ENCODE results near the gene SRSF9.

The SRSF9 gene

DNA sequence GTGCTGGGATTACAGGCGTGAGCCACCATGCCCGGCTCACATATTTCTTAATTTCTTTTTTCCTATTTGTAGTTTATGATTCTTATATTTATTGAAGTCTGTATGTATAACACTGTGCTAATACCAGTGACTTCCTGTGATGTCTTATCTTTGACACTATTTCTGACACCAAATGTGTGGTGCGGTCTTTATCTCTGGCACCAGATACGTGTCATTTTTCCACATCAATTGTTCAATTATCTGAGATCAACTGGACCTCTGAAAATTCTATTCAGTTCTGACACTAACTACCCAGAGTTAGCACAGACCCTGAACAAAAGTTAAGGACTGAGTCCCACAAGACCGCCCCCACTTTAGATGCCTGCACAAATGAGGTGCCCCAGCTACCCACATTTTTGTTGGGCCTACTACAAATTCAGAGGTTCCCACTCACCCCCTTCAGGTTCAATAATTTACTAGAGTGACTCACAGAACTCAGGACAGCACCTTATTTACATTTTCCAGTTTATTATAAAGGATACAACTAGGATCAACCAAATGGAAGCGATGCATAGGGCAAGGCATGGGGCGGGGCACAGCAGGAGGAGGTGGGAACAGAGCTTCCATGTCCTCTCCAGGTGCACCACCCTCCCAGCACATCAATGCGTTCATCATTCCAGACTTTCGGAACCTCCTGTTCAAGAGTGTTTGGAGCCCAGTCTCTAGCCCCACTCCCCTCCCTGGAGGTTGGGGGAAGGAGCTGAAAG is 11.6 kb upstream of the SRSF9 start:
- no peak for DNase-seq (ENCODE audit: low spot score)

- DNase-seq (ENCODE audit: low spot score) = no peak
Observed at GRCh38 chr12:120480211-120480610, 10.7 kb upstream of the SRSF9 start.

- DNase-seq (ENCODE audit: low spot score) = no peak
Observed at GRCh38 chr12:120479458-120479857, 9.9 kb upstream of the SRSF9 start.

- DNase-seq (ENCODE audit: low spot score) = no peak
Observed at GRCh38 chr12:120475643-120476042, 6.1 kb upstream of the SRSF9 start.

DNA sequence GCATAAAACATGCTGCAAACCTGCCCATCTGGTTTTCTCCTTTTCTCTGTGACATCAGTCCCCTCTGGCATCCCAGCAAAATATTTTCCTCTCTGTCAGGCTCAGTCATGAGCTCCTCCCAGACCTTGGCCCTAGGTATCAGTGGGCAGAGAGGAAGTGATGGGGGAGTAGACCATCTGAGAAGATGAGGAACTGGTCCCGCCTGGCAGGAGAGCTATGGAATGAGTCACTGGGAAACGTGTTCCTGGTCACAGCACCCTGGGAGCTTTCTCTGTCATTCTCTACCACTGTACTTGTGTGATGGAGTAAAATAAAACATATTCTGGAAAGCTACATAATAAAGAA is 5.0 kb upstream of the SRSF9 start:
- DNase-seq (ENCODE audit: low spot score) = peak; percentile 81

DNA sequence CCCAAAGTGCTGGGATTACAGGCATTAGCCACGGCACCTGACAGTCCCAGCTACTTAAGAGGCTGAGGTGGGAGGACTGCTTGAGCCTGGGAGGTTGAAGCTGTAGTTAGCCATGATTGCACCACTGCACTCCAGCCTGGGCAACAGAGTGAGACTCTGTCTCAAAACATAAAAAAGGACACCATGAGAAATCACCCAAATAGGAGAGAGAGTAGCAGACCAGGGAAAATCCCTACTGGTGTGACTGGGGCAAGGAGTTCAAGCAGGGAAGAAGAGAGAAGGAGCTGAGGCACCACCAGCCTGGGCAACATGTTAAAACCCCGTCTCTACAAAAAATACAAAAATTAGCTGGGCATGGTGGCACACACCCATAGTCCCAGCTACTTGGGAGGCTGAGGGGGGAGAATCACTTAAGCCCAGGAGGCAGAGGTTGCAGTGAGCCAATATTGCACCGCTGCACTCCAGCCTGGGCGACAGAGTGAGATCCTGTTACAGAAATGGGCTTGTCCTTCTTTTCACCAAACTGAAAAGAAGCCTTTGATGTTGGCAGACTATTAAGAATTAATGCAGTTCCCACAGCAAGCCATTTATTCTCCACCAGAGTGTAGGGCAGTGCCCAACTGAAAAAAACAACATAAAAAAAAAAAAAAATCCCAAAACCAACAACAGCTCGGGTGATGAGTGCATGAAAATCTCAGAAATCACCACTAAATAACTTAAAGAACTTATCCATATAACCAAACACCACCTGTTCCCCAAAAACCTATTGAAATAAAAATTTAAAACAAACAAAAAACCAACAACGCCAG is 4.5 kb upstream of the SRSF9 start:
- DNase-seq (ENCODE audit: low spot score) = no peak

GRCh38 chr12:120472521-120472920 is 3.0 kb upstream of the SRSF9 start:
- DNase-seq (ENCODE audit: low spot score) = no peak

DNA sequence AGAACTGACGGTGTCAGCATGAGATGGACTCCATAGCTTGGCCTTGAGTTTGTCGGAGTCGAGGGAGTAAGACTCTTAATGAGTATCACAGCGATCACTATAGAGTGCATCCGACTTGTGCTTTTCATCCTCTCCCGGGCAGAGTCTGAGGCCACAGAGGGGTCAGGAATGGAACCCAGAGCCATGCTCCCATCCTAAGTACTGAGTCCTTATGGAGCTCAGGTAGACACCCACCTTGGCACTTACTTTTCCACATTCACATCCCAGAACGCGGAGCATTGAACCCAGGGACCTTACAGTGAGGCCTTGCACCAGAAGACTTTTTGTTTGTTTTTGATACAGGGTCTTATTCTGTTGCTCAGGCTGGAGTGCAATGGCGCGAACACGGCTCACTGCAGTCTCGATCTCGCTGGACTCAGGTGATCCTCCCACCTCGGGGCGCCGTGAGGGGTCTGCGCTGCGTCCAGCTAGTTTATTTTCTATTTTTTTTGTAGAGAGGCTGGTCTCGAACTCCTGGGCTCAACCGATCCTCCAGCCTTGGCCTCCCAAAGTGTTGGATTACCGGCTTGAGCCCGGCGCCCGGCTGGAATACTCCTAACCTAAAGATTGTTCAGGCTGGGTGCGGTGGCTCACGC is 719 bp upstream of the SRSF9 start:
- peak; percentile 61 for DNase-seq (ENCODE audit: low spot score)

GRCh38 chr12:120468821-120469449 is 613 bp downstream of the SRSF9 start:
- DNase-seq (ENCODE audit: low spot score) = no peak

DNA sequence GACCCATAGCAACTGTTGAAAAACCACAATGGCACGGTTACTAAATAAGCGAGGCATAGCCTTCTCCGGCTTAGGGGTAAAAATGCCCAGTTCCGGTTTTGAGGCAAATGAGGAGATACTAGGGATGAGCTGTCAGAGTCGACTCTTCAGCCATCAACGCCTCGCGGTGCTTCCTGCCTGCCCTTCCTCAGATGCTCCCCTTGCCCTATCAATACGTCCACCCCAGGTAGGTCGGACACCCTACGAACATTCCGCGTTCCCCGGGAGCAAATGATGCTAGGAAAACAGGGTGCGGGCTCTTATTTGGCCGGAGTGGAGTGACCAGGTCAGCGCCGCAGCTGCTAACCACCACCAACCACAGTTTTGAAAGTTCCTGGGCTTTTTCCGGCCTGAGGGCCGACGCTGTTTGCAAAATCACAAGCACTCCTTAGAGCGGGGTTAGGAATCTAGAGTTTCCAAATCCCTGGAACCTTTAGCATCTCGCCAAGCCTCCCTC is 1.2 kb downstream of the SRSF9 start:
- peak; percentile 64 for DNase-seq (ENCODE audit: low spot score)

- DNase-seq (ENCODE audit: low spot score) = no peak
Observed at GRCh38 chr12:120467439-120467838, 2.1 kb downstream of the SRSF9 start.

GRCh38 chr12:120466560-120467315 is 2.8 kb downstream of the SRSF9 start:
- DNase-seq (ENCODE audit: low spot score) = peak; percentile 71

- DNase-seq (ENCODE audit: low spot score) = no peak
Observed at GRCh38 chr12:120465756-120466155, 3.8 kb downstream of the SRSF9 start.

GRCh38 chr12:120463712-120464111 is 5.8 kb downstream of the SRSF9 start:
- no peak for DNase-seq (ENCODE audit: low spot score)

- no peak for DNase-seq (ENCODE audit: low spot score)
Observed at GRCh38 chr12:120462099-120462640, 7.4 kb downstream of the SRSF9 start.

DNA sequence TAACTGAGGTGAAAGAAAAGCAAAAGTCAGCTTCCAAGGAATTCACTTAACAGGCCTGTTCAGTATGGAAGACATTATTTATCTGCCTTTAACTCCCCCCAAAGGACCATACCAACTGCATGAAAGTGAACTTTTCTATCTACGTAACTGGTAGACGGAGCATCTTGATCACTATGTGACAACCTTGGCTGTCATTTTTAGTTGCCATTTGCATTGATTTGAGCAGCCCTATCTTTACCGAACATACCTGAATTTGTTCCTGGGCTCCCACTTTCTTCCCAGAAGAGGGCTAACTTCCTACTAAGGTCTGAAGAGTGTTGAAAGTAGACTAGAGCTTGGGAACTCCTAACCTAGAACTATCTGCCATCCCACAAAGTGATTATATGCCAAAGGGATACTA is 9.4 kb downstream of the SRSF9 start:
- DNase-seq (ENCODE audit: low spot score) = no peak

- no peak for DNase-seq (ENCODE audit: low spot score)
Observed at GRCh38 chr12:120457133-120457532, 12.4 kb downstream of the SRSF9 start.

DNA sequence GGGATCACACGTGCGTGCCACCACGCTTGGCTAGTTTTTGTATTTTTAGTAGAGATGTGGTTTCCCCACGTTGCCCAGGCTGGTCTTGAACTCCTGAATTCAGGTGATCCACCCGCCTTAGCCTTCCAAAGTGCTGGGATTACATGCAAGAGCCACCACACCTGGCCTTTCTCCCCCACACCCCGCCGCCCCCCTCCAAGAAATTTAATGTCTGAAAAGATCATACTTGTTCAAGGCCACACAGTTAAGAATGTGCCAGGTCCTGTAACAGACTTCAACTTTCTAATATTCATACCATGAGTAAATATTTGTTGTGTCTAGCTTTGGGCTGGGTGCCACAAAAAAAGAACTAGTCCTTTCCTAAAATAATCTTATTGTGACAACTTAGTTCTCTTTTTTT is 14.2 kb downstream of the SRSF9 start:
- DNase-seq (ENCODE audit: low spot score) = no peak

GRCh38 chr12:120453977-120454376 is 15.6 kb downstream of the SRSF9 start:
- peak; percentile 84 for DNase-seq (ENCODE audit: low spot score)

DNA sequence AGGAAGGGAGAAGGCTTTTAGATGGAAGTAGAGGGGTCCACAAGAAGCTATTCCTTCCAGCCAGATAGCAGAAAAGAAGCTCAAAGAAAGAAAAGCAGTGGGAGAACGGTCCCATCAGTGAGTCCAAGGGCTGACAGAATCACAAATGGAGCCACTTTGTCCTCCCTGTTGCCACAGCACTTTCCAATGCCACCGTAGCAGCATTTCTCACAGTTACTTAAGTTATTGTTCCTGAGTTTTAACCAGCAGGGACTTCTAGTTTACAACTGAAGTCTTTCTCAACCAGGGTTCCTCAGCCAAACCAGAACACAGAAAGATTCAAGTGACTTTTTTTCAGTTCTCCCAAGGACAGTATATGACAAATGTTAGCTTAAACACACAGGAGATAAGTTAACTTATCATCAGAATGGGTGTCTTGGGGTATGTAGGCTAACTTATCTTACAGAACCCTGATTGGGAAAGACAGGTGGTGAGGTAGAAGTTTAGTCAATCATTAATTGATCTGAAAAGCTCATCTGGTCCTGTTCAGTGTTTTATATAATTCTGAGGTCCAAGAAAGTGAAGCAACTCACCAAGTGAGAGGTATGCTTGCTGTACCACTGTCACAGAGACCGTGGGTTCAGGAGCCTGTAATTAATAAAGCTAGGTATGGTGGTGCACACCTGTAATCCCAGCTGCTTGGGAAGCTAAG is 16.3 kb downstream of the SRSF9 start:
- DNase-seq (ENCODE audit: low spot score) = no peak

GRCh38 chr12:120452524-120452923 is 17.0 kb downstream of the SRSF9 start:
- DNase-seq (ENCODE audit: low spot score) = peak; percentile 44
